HTR-8/SVneo (cell line): ENCODE results near the gene RTP4.

Experiments used
- DNase-seq: peaks from one replicate; pipeline ENCODE4 v3.0.0; 2011; ENCODE audit warnings: low spot score, mixed read lengths; ENCODE audit not compliant: insufficient read length
- FAIRE-seq: peaks from 2 replicates; lab custom pipeline; 2011; peaks lifted over from hg19 to GRCh38; lab: Jason Lieb, UNC

The RTP4 gene

GRCh38 chr3:187368251-187369088 lies at the start of gene RTP4:
RTP4 (plus strand) TSS chr3:187368385; CDS start chr3:187368442, 57 bp downstream.
- no peak for DNase-seq

GRCh38 chr3:187318819-187319616 lies 49.2 kb upstream of the RTP4 start:
- DNase-seq (peak; percentile 62), FAIRE-seq (peak; percentile 60)

More at GRCh38 chr3:187368251-187369088, at the start of gene RTP4:
- FAIRE-seq, result no peak

- no peak for FAIRE-seq
- DNase-seq, result peak; percentile 58
Observed at GRCh38 chr3:187319699-187320302, 48.4 kb upstream of the RTP4 start.

GRCh38 chr3:187321766-187322165 lies 46.4 kb upstream of the RTP4 start:
- FAIRE-seq (no peak), DNase-seq (no peak)

GRCh38 chr3:187322291-187322690 lies 45.9 kb upstream of the RTP4 start:
- DNase-seq, result no peak
- no peak for FAIRE-seq

GRCh38 chr3:187323091-187323490 lies 45.1 kb upstream of the RTP4 start:
- no peak for DNase-seq
- FAIRE-seq, result no peak

- FAIRE-seq (no peak), DNase-seq (no peak)
Observed at GRCh38 chr3:187325632-187326031, 42.6 kb upstream of the RTP4 start.

GRCh38 chr3:187327845-187328244 lies 40.3 kb upstream of the RTP4 start:
- FAIRE-seq (no peak), DNase-seq (no peak)

- no peak for FAIRE-seq
- DNase-seq, result no peak
Observed at GRCh38 chr3:187328691-187329090, 39.5 kb upstream of the RTP4 start.

- DNase-seq, result no peak
- no peak for FAIRE-seq
Observed at GRCh38 chr3:187334904-187335303, 33.3 kb upstream of the RTP4 start.

- FAIRE-seq (no peak), DNase-seq (no peak)
Observed at GRCh38 chr3:187336322-187336721, 31.9 kb upstream of the RTP4 start.

GRCh38 chr3:187340578-187340977 lies 27.6 kb upstream of the RTP4 start:
- FAIRE-seq (no peak), DNase-seq (no peak)

- no peak for FAIRE-seq
- no peak for DNase-seq
Observed at GRCh38 chr3:187342255-187342654, 25.9 kb upstream of the RTP4 start.

- FAIRE-seq, result no peak
- DNase-seq, result no peak
Observed at GRCh38 chr3:187343670-187344069, 24.5 kb upstream of the RTP4 start.

- FAIRE-seq (no peak), DNase-seq (no peak)
Observed at GRCh38 chr3:187352581-187353575, 15.3 kb upstream of the RTP4 start.

GRCh38 chr3:187358068-187358467 lies 10.1 kb upstream of the RTP4 start:
- FAIRE-seq, result no peak
- DNase-seq, result no peak

- DNase-seq (no peak), FAIRE-seq (no peak)
Observed at GRCh38 chr3:187359798-187360486, 8.2 kb upstream of the RTP4 start.

GRCh38 chr3:187360596-187360995 lies 7.6 kb upstream of the RTP4 start:
- FAIRE-seq, result no peak

GRCh38 chr3:187361835-187362234 lies 6.3 kb upstream of the RTP4 start:
- FAIRE-seq, result no peak
- no peak for DNase-seq

More at GRCh38 chr3:187360596-187360995, 7.6 kb upstream of the RTP4 start:
- DNase-seq, result no peak
